ENCODE results near the gene CCDC197. TPM values are rescaled to one million over a fixed set of nuclear protein-coding genes. Genes with fewer than 3 reads are reported as not detected.

Gene CCDC197
- polyA plus RNA-seq, 1 donor from 2014 or later, result not detected

DNA sequence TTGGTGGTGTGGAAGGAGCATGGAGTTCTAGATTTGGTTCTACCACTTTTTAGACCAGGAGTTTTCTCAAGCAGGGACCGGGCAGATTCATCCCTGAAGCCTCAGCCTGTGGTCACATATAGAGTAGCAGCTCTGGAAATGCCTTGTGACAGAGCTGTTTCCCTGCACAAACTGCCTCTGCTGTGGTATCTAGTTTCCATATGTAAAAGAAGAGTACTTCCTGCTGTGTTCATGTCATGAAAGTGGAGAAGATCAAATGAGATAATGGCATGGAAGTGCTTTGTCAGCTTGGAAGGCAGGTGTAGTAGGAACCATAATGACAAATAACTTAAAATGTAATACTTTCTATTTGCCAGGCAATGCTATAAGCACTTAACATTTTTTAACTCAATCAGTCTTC lies 55.1 kb downstream of the CCDC197 start:
- H3K4me3 ChIP-seq (ENCODE audit: low read length), result no peak overlapping the region
- TF ChIP-seq MXI1 (conservative IDR thresholded peaks at IDR 0.05; ENCODE audit: poor library complexity, severe bottlenecking), result no peak
- TF ChIP-seq EZH2 (IDR thresholded peaks at IDR 0.05; ENCODE audit: borderline replicate concordance, insufficient read depth, low read length, poor library complexity, severe bottlenecking), result no peak
- peak; percentile 47 for TF ChIP-seq EP300 (conservative IDR thresholded peaks at IDR 0.05; ENCODE audit: poor library complexity, severe bottlenecking)
- TF ChIP-seq, protein P1, sequence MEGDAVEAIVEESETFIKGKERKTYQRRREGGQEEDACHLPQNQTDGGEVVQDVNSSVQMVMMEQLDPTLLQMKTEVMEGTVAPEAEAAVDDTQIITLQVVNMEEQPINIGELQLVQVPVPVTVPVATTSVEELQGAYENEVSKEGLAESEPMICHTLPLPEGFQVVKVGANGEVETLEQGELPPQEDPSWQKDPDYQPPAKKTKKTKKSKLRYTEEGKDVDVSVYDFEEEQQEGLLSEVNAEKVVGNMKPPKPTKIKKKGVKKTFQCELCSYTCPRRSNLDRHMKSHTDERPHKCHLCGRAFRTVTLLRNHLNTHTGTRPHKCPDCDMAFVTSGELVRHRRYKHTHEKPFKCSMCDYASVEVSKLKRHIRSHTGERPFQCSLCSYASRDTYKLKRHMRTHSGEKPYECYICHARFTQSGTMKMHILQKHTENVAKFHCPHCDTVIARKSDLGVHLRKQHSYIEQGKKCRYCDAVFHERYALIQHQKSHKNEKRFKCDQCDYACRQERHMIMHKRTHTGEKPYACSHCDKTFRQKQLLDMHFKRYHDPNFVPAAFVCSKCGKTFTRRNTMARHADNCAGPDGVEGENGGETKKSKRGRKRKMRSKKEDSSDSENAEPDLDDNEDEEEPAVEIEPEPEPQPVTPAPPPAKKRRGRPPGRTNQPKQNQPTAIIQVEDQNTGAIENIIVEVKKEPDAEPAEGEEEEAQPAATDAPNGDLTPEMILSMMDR (IDR thresholded peaks at IDR 0.05; ENCODE audit: poor library complexity, severe bottlenecking), result no peak
- H3K27ac ChIP-seq (ENCODE audit: low read length), result peak overlapping the region; percentile 34
- H3K9ac ChIP-seq (ENCODE audit: low read length), result no peak overlapping the region
- no peaks in the 10 kb centered on the region for H3K9me2 ChIP-seq (ENCODE audit: insufficient read depth, low read length)
- peaks cover 9% of the 10 kb centered on the region for H3K36me3 ChIP-seq (ENCODE audit: insufficient read depth, low read length)
- H4K20me1 ChIP-seq (ENCODE audit: insufficient read depth), result no peaks in the 10 kb centered on the region
- H3K9me3 ChIP-seq (ENCODE audit: low read length), result no peaks in the 10 kb centered on the region
- H3K4me2 ChIP-seq (ENCODE audit: low read length), result no peak overlapping the region
- no peaks in the 10 kb centered on the region for H3K79me2 ChIP-seq (replicated peaks; ENCODE audit: insufficient read depth, low read length)
- H2AFZ ChIP-seq (ENCODE audit: low read depth, low read length), result no peak overlapping the region
- H3K27me3 ChIP-seq (ENCODE audit: insufficient read depth, low read depth, low read length), result no peaks in the 10 kb centered on the region
- no peaks in the 10 kb centered on the region for H3F3A ChIP-seq (ENCODE audit: insufficient read depth, low read length, poor library complexity, severe bottlenecking)

DNA sequence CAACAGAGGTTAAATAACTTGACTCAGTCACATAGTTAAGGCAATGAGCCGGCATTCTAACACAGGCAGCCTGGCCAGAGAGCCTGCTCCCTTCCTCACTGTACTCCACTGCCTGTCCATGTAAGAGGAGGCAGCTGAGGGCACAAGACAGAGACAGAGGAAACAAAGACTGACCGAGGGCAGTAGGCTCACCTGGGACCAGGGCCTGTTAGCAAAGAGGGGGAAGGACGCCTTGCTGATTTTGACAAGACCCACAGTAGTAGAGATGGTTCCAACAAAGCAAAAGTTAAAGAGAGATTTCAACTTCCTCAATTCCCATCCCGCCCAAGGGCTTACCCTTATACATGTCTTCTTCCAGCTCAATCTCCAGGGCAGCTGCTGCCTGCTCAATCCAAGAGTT lies 55.6 kb downstream of the CCDC197 start:
- TF ChIP-seq RAD21 (conservative IDR thresholded peaks at IDR 0.05) (no peak), EZH2 (IDR thresholded peaks at IDR 0.05; ENCODE audit: borderline replicate concordance, insufficient read depth, low read length, poor library complexity, severe bottlenecking) (no peak), SMC3 (conservative IDR thresholded peaks at IDR 0.05; ENCODE audit: poor library complexity) (no peak), POLR2AphosphoS5 (IDR thresholded peaks at IDR 0.05) (no peak), MXI1 (conservative IDR thresholded peaks at IDR 0.05; ENCODE audit: poor library complexity, severe bottlenecking) (no peak), EP300 (conservative IDR thresholded peaks at IDR 0.05; ENCODE audit: poor library complexity, severe bottlenecking) (no peak)
- TF ChIP-seq, protein P2, sequence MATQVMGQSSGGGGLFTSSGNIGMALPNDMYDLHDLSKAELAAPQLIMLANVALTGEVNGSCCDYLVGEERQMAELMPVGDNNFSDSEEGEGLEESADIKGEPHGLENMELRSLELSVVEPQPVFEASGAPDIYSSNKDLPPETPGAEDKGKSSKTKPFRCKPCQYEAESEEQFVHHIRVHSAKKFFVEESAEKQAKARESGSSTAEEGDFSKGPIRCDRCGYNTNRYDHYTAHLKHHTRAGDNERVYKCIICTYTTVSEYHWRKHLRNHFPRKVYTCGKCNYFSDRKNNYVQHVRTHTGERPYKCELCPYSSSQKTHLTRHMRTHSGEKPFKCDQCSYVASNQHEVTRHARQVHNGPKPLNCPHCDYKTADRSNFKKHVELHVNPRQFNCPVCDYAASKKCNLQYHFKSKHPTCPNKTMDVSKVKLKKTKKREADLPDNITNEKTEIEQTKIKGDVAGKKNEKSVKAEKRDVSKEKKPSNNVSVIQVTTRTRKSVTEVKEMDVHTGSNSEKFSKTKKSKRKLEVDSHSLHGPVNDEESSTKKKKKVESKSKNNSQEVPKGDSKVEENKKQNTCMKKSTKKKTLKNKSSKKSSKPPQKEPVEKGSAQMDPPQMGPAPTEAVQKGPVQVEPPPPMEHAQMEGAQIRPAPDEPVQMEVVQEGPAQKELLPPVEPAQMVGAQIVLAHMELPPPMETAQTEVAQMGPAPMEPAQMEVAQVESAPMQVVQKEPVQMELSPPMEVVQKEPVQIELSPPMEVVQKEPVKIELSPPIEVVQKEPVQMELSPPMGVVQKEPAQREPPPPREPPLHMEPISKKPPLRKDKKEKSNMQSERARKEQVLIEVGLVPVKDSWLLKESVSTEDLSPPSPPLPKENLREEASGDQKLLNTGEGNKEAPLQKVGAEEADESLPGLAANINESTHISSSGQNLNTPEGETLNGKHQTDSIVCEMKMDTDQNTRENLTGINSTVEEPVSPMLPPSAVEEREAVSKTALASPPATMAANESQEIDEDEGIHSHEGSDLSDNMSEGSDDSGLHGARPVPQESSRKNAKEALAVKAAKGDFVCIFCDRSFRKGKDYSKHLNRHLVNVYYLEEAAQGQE (IDR thresholded peaks at IDR 0.05; ENCODE audit: borderline replicate concordance), result no peak
- no peak overlapping the region for H3K4me3 ChIP-seq (ENCODE audit: low read length)
- no peaks in the 10 kb centered on the region for H3K9me2 ChIP-seq (ENCODE audit: insufficient read depth, low read length)
- H3K4me2 ChIP-seq (ENCODE audit: low read length), result no peak overlapping the region
- H3K9ac ChIP-seq (ENCODE audit: low read length), result no peak overlapping the region
- H3K27ac ChIP-seq (ENCODE audit: low read length), result no peak overlapping the region
- no peaks in the 10 kb centered on the region for H3K9me3 ChIP-seq (ENCODE audit: low read length)
- no peaks in the 10 kb centered on the region for H3K27me3 ChIP-seq (ENCODE audit: insufficient read depth, low read depth, low read length)
- H2AFZ ChIP-seq (ENCODE audit: low read depth, low read length), result no peak overlapping the region
- H3F3A ChIP-seq (ENCODE audit: insufficient read depth, low read length, poor library complexity, severe bottlenecking), result no peaks in the 10 kb centered on the region
- peaks cover 9% of the 10 kb centered on the region for H3K36me3 ChIP-seq (ENCODE audit: insufficient read depth, low read length)
- H4K20me1 ChIP-seq (ENCODE audit: insufficient read depth), result no peaks in the 10 kb centered on the region
- no peaks in the 10 kb centered on the region for H3K79me2 ChIP-seq (replicated peaks; ENCODE audit: insufficient read depth, low read length)

DNA sequence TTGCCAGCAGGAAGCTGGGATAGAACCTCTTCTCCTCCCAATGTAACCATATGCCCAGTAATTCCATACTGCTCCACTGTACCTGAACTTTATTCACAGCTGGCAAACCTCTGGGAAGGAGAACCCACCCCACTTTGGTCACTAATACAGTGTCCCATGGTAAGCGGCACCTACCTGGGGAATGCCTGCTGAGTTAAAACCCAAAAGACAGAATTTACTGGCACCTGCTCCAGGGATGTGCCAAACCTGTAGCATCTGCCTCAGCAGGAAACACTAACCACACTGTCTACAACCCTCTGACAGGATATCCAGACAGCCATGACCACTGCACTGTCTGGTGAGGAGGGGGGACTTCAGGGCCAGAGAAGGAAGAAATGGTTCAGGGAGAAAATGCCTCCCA lies 57.3 kb downstream of the CCDC197 start:
- H3K9ac ChIP-seq (ENCODE audit: low read length), result no peak overlapping the region
- H3K79me2 ChIP-seq (replicated peaks; ENCODE audit: insufficient read depth, low read length), result no peaks in the 10 kb centered on the region
- H4K20me1 ChIP-seq (ENCODE audit: insufficient read depth), result no peaks in the 10 kb centered on the region
- H3K9me3 ChIP-seq (ENCODE audit: low read length), result no peaks in the 10 kb centered on the region
- H3K36me3 ChIP-seq (ENCODE audit: insufficient read depth, low read length), result peaks cover 10% of the 10 kb centered on the region
- H3K4me3 ChIP-seq (ENCODE audit: low read length), result no peak overlapping the region
- no peaks in the 10 kb centered on the region for H3K27me3 ChIP-seq (ENCODE audit: insufficient read depth, low read depth, low read length)
- H3K4me2 ChIP-seq (ENCODE audit: low read length), result no peak overlapping the region
- no peak for TF ChIP-seq SMC3 (conservative IDR thresholded peaks at IDR 0.05; ENCODE audit: poor library complexity)
- TF ChIP-seq POLR2AphosphoS5 (IDR thresholded peaks at IDR 0.05), result peak; percentile 9
- no peaks in the 10 kb centered on the region for H3F3A ChIP-seq (ENCODE audit: insufficient read depth, low read length, poor library complexity, severe bottlenecking)
- no peak overlapping the region for H3K27ac ChIP-seq (ENCODE audit: low read length)
- H3K9me2 ChIP-seq (ENCODE audit: insufficient read depth, low read length), result no peaks in the 10 kb centered on the region
- no peak overlapping the region for H2AFZ ChIP-seq (ENCODE audit: low read depth, low read length)

All from neural cell (in vitro differentiated cells).